Neural progenitor cell (in vitro differentiated cells): ENCODE data around the gene PI16. TPM values are rescaled to one million over a fixed set of nuclear protein-coding genes. Genes with fewer than 3 reads are reported as not detected.

Experiments used
- DNase-seq: peaks from one replicate; pipeline ENCODE4 v3.0.0-alpha.2; 2016; ENCODE audit warnings: low spot score
- H2AFZ ChIP-seq: fragments of 200-600 bp; sonication (generic); replicated peaks from 2 replicates; pipeline ENCODE4 v1.6.1; 2016; ENCODE audit warnings: antibody characterized with exemption
- H3F3A ChIP-seq: fragments of 200-600 bp; sonication (generic); 2 replicates; pipeline ENCODE4 v1.6.1; 2016; ENCODE audit warnings: antibody characterized with exemption, low read depth
- H3K27ac ChIP-seq: fragments of 200-600 bp; sonication (generic); 2 replicates; pipeline ENCODE4 v1.5.1; 2016; ENCODE audit warnings: mild to moderate bottlenecking
- H3K27me3 ChIP-seq: fragments of 200-600 bp; sonication (generic); 2 replicates; pipeline ENCODE4 v1.6.1; 2016; ENCODE audit warnings: mild to moderate bottlenecking, moderate library complexity
- H3K36me3 ChIP-seq: fragments of 200-600 bp; sonication (generic); 2 replicates; pipeline ENCODE4 v1.5.1; 2016
- H3K4me1 ChIP-seq: fragments of 200-600 bp; sonication (generic); 2 replicates; pipeline ENCODE4 v1.6.1; 2016; ENCODE audit warnings: mixed run types
- H3K4me2 ChIP-seq: fragments of 200-600 bp; sonication (generic); 2 replicates; pipeline ENCODE4 v1.6.1; 2016
- H3K4me3 ChIP-seq: fragments of 200-600 bp; sonication (generic); 2 replicates; pipeline ENCODE4 v1.5.1; 2016
- H3K79me2 ChIP-seq: fragments of 200-600 bp; sonication (generic); 2 replicates; pipeline ENCODE4 v1.6.1; 2016; ENCODE audit warnings: low read depth
- H3K9ac ChIP-seq: fragments of 200-600 bp; sonication (generic); 2 replicates; pipeline ENCODE4 v1.6.1; 2016
- H3K9me3 ChIP-seq: fragments of 200-600 bp; sonication (generic); 2 replicates; pipeline ENCODE4 v1.5.1; 2016; ENCODE audit warnings: low read depth
- H4K20me1 ChIP-seq: fragments of 200-600 bp; sonication (generic); 2 replicates; pipeline ENCODE4 v1.6.1; 2016; ENCODE audit warnings: low read depth
- H3K27ac Mint-ChIP-seq: 3 replicates; pipeline ENCODE4 v1.8.0; 2021; ENCODE audit warnings: mixed read lengths
- H3K27me3 Mint-ChIP-seq: 2 replicates; pipeline ENCODE4 v1.8.0; 2022; ENCODE audit warnings: low read depth, mild to moderate bottlenecking, inconsistent platforms, moderate library complexity, mixed read lengths; ENCODE audit not compliant: insufficient read depth
- H3K36me3 Mint-ChIP-seq: 3 replicates; pipeline ENCODE4 v1.8.0; 2021; ENCODE audit warnings: mixed read lengths
- H3K4me1 Mint-ChIP-seq: 3 replicates; pipeline ENCODE4 v1.8.0; 2021; ENCODE audit warnings: mixed read lengths
- H3K4me3 Mint-ChIP-seq: 3 replicates; pipeline ENCODE4 v1.8.0; 2021; ENCODE audit warnings: mild to moderate bottlenecking, moderate library complexity, mixed read lengths
- H3K9me3 Mint-ChIP-seq: 3 replicates; pipeline ENCODE4 v1.8.0; 2020; ENCODE audit warnings: mixed read lengths
- CTCF ChIP-seq: fragments of 200-600 bp; sonication (generic); IDR thresholded peaks from 2 replicates; pipeline ENCODE4 v1.5.1; 2017; ENCODE audit warnings: antibody characterized with exemption, mild to moderate bottlenecking
- EZH2 ChIP-seq: fragments of 200-600 bp; sonication (generic); IDR thresholded peaks from 2 replicates; pipeline ENCODE4 v1.6.1; 2017; ENCODE audit warnings: antibody characterized with exemption, mild to moderate bottlenecking, moderate library complexity
- EZH2phosphoT487 ChIP-seq: fragments of 200-600 bp; sonication (generic); IDR thresholded peaks from 2 replicates; pipeline ENCODE4 v1.6.1; 2017; ENCODE audit warnings: antibody characterized with exemption
- total RNA-seq: library from RNA; depleted of rRNA; stranded (reverse); fragments of >200 nt; gene quantifications from 2 replicates; pipeline ENCODE4 v1.2.3, GENCODE V29; 2015; ENCODE audit warnings: low replicate concordance

PI16 gene
- total RNA-seq, 1 donor from 2014 or later, result not detected

- Histone ChIP-seq H3K4me3 (no peak overlapping the region), H3K27ac (no peak overlapping the region), H2AFZ (no peak overlapping the region), H3F3A (no peaks in the 10 kb centered on the region), H3K9ac (no peak overlapping the region), H3K4me2 (no peak overlapping the region), H3K79me2 (no peaks in the 10 kb centered on the region), H3K36me3 (no peaks in the 10 kb centered on the region), H3K27me3 (no peaks in the 10 kb centered on the region), H3K9me3 (no peaks in the 10 kb centered on the region), H4K20me1 (no peaks in the 10 kb centered on the region), H3K4me1 (peaks cover 5% of the 10 kb centered on the region)
- DNase-seq, result no peak
- Mint-ChIP-seq H3K9me3 (no peaks in the 10 kb centered on the region), H3K4me1 (peaks cover 6% of the 10 kb centered on the region), H3K27me3 (no peaks in the 10 kb centered on the region), H3K27ac (no peak overlapping the region), H3K36me3 (peaks cover 8% of the 10 kb centered on the region), H3K4me3 (no peak overlapping the region)
- TF ChIP-seq EZH2phosphoT487 (no peak), CTCF (no peak), EZH2 (no peak)
Observed at GRCh38 chr6:36912586-36912985, 42.0 kb upstream of the PI16 start.

- Mint-ChIP-seq H3K36me3 (peaks cover 8% of the 10 kb centered on the region), H3K9me3 (no peaks in the 10 kb centered on the region), H3K27ac (no peak overlapping the region), H3K4me3 (no peak overlapping the region), H3K4me1 (peaks cover 1% of the 10 kb centered on the region), H3K27me3 (no peaks in the 10 kb centered on the region)
- Histone ChIP-seq H3F3A (no peaks in the 10 kb centered on the region), H4K20me1 (no peaks in the 10 kb centered on the region), H3K27me3 (no peaks in the 10 kb centered on the region), H2AFZ (no peak overlapping the region), H3K4me1 (peaks cover under 1% of the 10 kb centered on the region), H3K4me2 (no peak overlapping the region), H3K27ac (no peak overlapping the region), H3K9ac (no peak overlapping the region), H3K36me3 (no peaks in the 10 kb centered on the region), H3K4me3 (no peak overlapping the region), H3K79me2 (no peaks in the 10 kb centered on the region), H3K9me3 (no peaks in the 10 kb centered on the region)
- no peak for DNase-seq
- TF ChIP-seq EZH2, result no peak
- TF ChIP-seq EZH2phosphoT487, result no peak
- no peak for TF ChIP-seq CTCF
Observed at GRCh38 chr6:36913082-36913481, 41.5 kb upstream of the PI16 start.

GRCh38 chr6:36914227-36914794 lies 40.2 kb upstream of the PI16 start:
- Histone ChIP-seq H3K36me3 (no peaks in the 10 kb centered on the region), H3F3A (no peaks in the 10 kb centered on the region), H3K79me2 (no peaks in the 10 kb centered on the region), H3K4me1 (no peaks in the 10 kb centered on the region), H3K27me3 (no peaks in the 10 kb centered on the region), H3K4me2 (no peak overlapping the region), H2AFZ (no peak overlapping the region), H3K9me3 (no peaks in the 10 kb centered on the region), H3K4me3 (no peak overlapping the region), H3K27ac (no peak overlapping the region), H3K9ac (no peak overlapping the region), H4K20me1 (no peaks in the 10 kb centered on the region)
- Mint-ChIP-seq H3K27ac (no peak overlapping the region), H3K9me3 (no peaks in the 10 kb centered on the region), H3K4me3 (no peak overlapping the region), H3K27me3 (no peaks in the 10 kb centered on the region), H3K4me1 (no peaks in the 10 kb centered on the region), H3K36me3 (peaks cover 8% of the 10 kb centered on the region)
- DNase-seq, result peak; percentile 61
- TF ChIP-seq EZH2 (no peak), EZH2phosphoT487 (no peak), CTCF (peak; percentile 50)
